GM12864 (cell line): ENCODE data around the gene MVB12B.

Experiments used
- DNase-seq: peaks from one replicate; pipeline ENCODE4 v3.0.0-alpha.2; 2011; ENCODE audit warnings: low read depth
- H3K4me3 ChIP-seq: 2 replicates; pipeline ENCODE4 v1.5.1; 2011; ENCODE audit warnings: mild to moderate bottlenecking, low read depth, low read length, control low read depth
- TF ChIP-seq, protein P1 (sequence below): IDR thresholded peaks from 2 replicates; pipeline ENCODE4 v1.5.1; 2011; ENCODE audit warnings: low read depth, mild to moderate bottlenecking, moderate library complexity, low read length, control low read depth, inconsistent platforms; ENCODE audit errors: missing control alignments

MVB12B gene

DNA sequence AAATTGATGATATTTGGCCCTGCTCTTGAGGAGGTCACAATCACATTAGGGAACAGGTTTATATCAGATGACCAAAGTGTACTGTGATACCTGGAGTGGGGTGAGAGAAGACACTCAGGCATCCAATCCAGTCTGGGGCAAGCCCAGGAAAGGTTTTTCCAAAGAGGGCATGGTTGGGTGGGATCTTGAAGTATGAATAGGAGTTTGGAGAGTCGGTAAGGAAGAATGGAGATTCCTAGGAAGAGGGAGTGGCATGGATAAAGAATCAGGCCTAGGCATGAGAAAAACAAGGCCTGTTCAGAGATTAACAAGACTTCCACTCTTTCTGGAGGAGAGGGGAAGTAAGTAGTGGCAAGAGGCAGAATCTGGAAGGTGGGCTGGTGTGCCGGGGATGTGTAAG lies 91.1 kb downstream of the MVB12B start:
- TF ChIP-seq, protein P1, sequence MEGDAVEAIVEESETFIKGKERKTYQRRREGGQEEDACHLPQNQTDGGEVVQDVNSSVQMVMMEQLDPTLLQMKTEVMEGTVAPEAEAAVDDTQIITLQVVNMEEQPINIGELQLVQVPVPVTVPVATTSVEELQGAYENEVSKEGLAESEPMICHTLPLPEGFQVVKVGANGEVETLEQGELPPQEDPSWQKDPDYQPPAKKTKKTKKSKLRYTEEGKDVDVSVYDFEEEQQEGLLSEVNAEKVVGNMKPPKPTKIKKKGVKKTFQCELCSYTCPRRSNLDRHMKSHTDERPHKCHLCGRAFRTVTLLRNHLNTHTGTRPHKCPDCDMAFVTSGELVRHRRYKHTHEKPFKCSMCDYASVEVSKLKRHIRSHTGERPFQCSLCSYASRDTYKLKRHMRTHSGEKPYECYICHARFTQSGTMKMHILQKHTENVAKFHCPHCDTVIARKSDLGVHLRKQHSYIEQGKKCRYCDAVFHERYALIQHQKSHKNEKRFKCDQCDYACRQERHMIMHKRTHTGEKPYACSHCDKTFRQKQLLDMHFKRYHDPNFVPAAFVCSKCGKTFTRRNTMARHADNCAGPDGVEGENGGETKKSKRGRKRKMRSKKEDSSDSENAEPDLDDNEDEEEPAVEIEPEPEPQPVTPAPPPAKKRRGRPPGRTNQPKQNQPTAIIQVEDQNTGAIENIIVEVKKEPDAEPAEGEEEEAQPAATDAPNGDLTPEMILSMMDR: no peak
- no peak overlapping the region for H3K4me3 ChIP-seq
- DNase-seq: no peak

DNA sequence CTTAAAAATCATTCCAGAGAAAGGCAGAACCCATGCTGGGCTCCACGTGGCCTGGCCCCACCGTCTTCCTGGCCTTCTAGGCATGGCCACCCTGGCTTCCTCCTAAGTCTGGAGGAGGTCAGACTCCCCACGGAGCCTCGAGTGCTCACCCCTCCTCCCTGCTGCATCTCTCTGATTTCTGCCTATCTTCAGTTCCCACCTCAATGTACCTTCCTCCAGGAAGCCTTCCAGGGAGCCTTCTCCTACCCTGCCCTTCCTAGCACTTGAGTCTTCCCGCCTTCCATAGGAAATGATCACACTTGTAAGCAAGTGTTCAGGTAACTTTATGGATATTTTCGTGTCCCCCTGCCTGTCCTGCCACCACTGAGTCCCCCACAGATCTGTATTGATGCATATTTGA lies 92.0 kb downstream of the MVB12B start:
- no peak overlapping the region for H3K4me3 ChIP-seq
- no peak for DNase-seq
- TF ChIP-seq, protein P1: no peak

DNA sequence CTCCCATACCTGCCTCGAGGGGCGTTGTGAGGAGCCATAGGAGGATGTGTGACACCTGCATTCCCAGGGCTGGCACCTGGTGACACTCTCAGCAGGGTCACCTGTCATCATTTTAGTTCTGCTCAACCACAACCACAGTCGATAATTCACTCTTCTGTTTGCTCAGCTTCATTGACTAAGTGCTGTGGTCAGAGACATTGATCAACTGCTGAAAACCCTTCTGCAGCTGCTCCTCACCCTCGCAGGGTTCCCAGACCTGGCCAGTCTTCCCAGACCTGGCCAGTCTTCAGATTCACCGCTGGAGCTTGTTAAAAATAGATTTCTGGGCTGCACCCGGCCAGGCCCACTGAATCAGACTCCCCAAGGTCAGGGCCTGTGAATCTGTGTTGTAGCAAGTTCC lies 92.8 kb downstream of the MVB12B start:
- TF ChIP-seq, protein P1: no peak
- DNase-seq: no peak
- no peak overlapping the region for H3K4me3 ChIP-seq

DNA sequence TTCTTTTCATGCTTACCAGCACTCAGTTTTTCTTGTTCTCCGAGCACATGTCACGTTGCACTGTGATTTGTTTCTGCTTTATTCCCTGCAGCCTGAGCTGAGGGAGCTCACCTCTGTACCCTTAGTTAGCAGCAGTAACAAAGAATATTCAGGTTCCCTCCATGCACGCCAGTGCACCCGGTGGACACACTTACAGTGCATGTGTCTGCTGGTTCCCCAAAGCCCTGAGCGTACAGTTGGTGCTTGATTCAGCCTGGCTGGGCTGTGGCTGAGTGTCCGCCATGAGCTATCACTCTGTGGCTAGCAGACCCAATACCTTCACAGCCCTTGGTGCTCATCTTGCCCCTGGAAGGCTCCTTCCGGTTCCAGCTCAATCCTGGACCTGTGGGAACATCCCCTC lies 93.5 kb downstream of the MVB12B start:
- no peak overlapping the region for H3K4me3 ChIP-seq
- TF ChIP-seq, protein P1: no peak
- DNase-seq: no peak

- no peak for DNase-seq
Measured at GRCh38 chr9:126420643-126421564, 94.3 kb downstream of the MVB12B start.

DNA sequence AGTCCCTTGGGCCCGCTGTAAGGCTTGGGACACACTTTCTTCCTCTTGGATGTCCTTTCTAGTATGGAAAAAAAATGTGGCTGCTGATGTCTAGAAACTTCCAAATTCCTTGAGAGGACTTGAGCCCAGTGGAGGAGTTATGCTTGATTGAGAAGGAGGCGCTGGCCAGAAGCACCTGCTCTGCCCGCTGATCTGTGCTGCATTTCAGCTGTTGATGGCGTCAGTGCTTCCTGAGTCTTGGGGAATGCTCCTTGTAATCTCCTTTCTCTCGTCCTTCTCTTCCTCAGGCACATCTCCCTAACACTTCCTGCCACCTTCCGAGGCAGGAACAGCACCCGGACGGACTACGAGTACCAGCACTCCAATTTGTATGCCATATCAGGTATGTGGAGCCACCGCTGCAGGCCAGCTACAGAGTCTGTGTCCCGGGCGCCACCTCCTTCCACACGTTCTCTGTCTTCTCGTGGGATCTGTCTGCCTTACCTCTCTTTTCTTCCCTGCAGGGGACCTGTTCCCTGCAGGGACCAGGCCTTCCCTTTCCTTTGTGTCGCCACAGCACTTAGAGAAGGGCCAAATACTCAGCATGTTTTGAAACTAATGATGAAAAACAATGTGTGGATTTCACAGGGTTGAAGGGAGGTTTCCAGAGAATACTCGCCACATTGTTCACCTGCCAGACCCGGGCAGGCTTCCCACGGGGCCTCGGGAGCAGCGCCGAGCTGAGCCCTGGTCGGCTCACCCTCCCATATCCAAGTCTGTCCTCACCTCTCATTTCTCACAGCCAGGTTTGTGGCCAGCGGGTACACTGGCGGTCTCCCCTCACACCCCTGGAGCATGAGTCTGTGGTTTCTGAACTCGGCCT lies 95.2 kb downstream of the MVB12B start:
- no peak overlapping the region for H3K4me3 ChIP-seq
- DNase-seq: no peak
- TF ChIP-seq, protein P1: no peak

More at GRCh38 chr9:126420643-126421564, 94.3 kb downstream of the MVB12B start:
- H3K4me3 ChIP-seq: no peak overlapping the region
- TF ChIP-seq, protein P1: no peak
